Duodenal mucosa (tissue), 2 donors: ENCODE data around the gene CCDC190.
"Not testable (repeated sequence)": the region's sequence is repeated elsewhere in the genome, so short reads cannot be mapped to it uniquely, and the experiment has no call there.

Experiments used
- H3K27ac ChIP-seq: one replicate; pipeline ENCODE4 v1.7.0; 2013; ENCODE audit warnings: low read depth, low read length
- H3K27me3 ChIP-seq, 2 donors: one replicate each; pipeline ENCODE4 v1.7.0; 2013; ENCODE audit warnings: low read length in 2 of 2, control low read depth in 1 of 2; ENCODE audit not compliant: insufficient read depth in 2 of 2, control insufficient read depth in 1 of 2
- H3K36me3 ChIP-seq, 2 donors: one replicate each; pipeline ENCODE4 v1.7.0; 2013; ENCODE audit warnings: low read length in 2 of 2, control low read depth in 1 of 2; ENCODE audit not compliant: insufficient read depth in 2 of 2, control insufficient read depth in 1 of 2
- H3K4me1 ChIP-seq, 2 donors: one replicate each; pipeline ENCODE4 v1.7.0; 2013; ENCODE audit warnings: low read length in 2 of 2, control low read depth in 1 of 2; ENCODE audit not compliant: insufficient read depth in 2 of 2, control insufficient read depth in 1 of 2
- H3K4me3 ChIP-seq, 2 donors: one replicate each; pipeline ENCODE4 v1.7.0; 2013; ENCODE audit warnings: low read length in 2 of 2, low read depth in 1 of 2
- H3K9ac ChIP-seq, 2 donors: one replicate each; pipeline ENCODE4 v1.7.0; 2013; ENCODE audit warnings: low read length in 2 of 2, low read depth in 1 of 2
- H3K9me3 ChIP-seq, 2 donors: one replicate each; pipeline ENCODE4 v1.7.0; 2013; ENCODE audit warnings: low read length in 2 of 2, control low read depth in 1 of 2; ENCODE audit not compliant: control insufficient read depth in 1 of 2

Gene CCDC190

GRCh38 chr1:162840250-162840839 is 20.6 kb downstream of the CCDC190 start:
- Histone ChIP-seq H3K9ac (no peak overlapping the region), H3K4me3 (no peak overlapping the region), H3K4me1 (no peaks in the 10 kb centered on the region), H3K27me3 (no peaks in the 10 kb centered on the region), H3K9me3 (peaks cover 8 to 9% of the 10 kb centered on the region in 2 donors), H3K36me3 (no peaks in the 10 kb centered on the region), H3K27ac (no peak overlapping the region)

GRCh38 chr1:162838863-162839262 is 22.1 kb downstream of the CCDC190 start:
- Histone ChIP-seq H3K27me3 (no peaks in the 10 kb centered on the region), H3K4me3 (no peak overlapping the region), H3K4me1 (no peaks in the 10 kb centered on the region), H3K9me3 (peaks cover 8 to 9% of the 10 kb centered on the region in 2 donors), H3K27ac (no peak overlapping the region), H3K9ac (no peak overlapping the region), H3K36me3 (no peaks in the 10 kb centered on the region)

- no peak overlapping the region for H3K4me3 ChIP-seq
- H3K4me1 ChIP-seq: no peaks in the 10 kb centered on the region
- peaks cover 8 to 9% of the 10 kb centered on the region in 2 donors for H3K9me3 ChIP-seq
- no peak overlapping the region for H3K27ac ChIP-seq
- H3K27me3 ChIP-seq: no peaks in the 10 kb centered on the region
- H3K9ac ChIP-seq: no peak overlapping the region
- no peaks in the 10 kb centered on the region for H3K36me3 ChIP-seq
Observed at GRCh38 chr1:162835157-162835899, 25.6 kb downstream of the CCDC190 start.

- Histone ChIP-seq H3K27me3 (no peaks in the 10 kb centered on the region), H3K4me3 (no peak overlapping the region), H3K4me1 (no peaks in the 10 kb centered on the region), H3K36me3 (no peaks in the 10 kb centered on the region), H3K27ac (no peak overlapping the region), H3K9me3 (no peaks in the 10 kb centered on the region), H3K9ac (no peak overlapping the region)
Observed at GRCh38 chr1:162832470-162832869, 28.5 kb downstream of the CCDC190 start.

- no peak overlapping the region for H3K27ac ChIP-seq
- H3K9ac ChIP-seq: no peak overlapping the region
- peaks cover 0 to 4% of the 10 kb centered on the region in 2 donors for H3K27me3 ChIP-seq
- no peak overlapping the region for H3K4me3 ChIP-seq
- no peaks in the 10 kb centered on the region for H3K9me3 ChIP-seq
- H3K36me3 ChIP-seq: no peaks in the 10 kb centered on the region
- no peaks in the 10 kb centered on the region for H3K4me1 ChIP-seq
Observed at GRCh38 chr1:162829268-162829667, 31.7 kb downstream of the CCDC190 start.

- Histone ChIP-seq H3K27me3 (peaks cover 8 to 18% of the 10 kb centered on the region in 2 donors), H3K4me1 (peaks cover 0 to 13% of the 10 kb centered on the region in 2 donors), H3K36me3 (no peaks in the 10 kb centered on the region), H3K4me3 (no peak overlapping the region), H3K9me3 (no peaks in the 10 kb centered on the region), H3K9ac (no peak overlapping the region), H3K27ac (no peak overlapping the region)
Observed at GRCh38 chr1:162823771-162824525, 37.0 kb downstream of the CCDC190 start.

- no peak overlapping the region for H3K27ac ChIP-seq
- peaks cover 0 to 13% of the 10 kb centered on the region in 2 donors for H3K4me1 ChIP-seq
- H3K36me3 ChIP-seq: no peaks in the 10 kb centered on the region
- no peaks in the 10 kb centered on the region for H3K9me3 ChIP-seq
- H3K27me3 ChIP-seq: peaks cover 8 to 18% of the 10 kb centered on the region in 2 donors
- no peak overlapping the region for H3K9ac ChIP-seq
- H3K4me3 ChIP-seq: no peak overlapping the region
Observed at GRCh38 chr1:162823231-162823630, 37.7 kb downstream of the CCDC190 start.

GRCh38 chr1:162822391-162823200 is 38.4 kb downstream of the CCDC190 start:
- no peaks in the 10 kb centered on the region for H3K9me3 ChIP-seq
- peaks cover 8 to 18% of the 10 kb centered on the region in 2 donors for H3K27me3 ChIP-seq
- H3K36me3 ChIP-seq: no peaks in the 10 kb centered on the region
- peak overlapping the region; percentile 59 to 61 for H3K4me3 ChIP-seq
- no peak overlapping the region for H3K9ac ChIP-seq
- H3K27ac ChIP-seq: no peak overlapping the region
- H3K4me1 ChIP-seq: peaks cover 0 to 13% of the 10 kb centered on the region in 2 donors

GRCh38 chr1:162818666-162819065 is 42.3 kb downstream of the CCDC190 start:
- H3K4me3 ChIP-seq, H3K36me3 ChIP-seq, H3K9ac ChIP-seq, H3K27me3 ChIP-seq, H3K9me3 ChIP-seq, H3K27ac ChIP-seq: not testable (repeated sequence)
- peaks cover 0 to 13% of the 10 kb centered on the region in 2 donors for H3K4me1 ChIP-seq
